ENCODE measurements around the gene KLK12. TPM values are rescaled to one million over a fixed set of nuclear protein-coding genes. Genes with fewer than 3 reads are reported as not detected.

KLK12 gene
- total RNA-seq, 1 donor = not detected

GRCh38 chr19:51009061-51009891, 25.5 kb downstream of the KLK12 start:
- H4K20me1 ChIP-seq (ENCODE audit: insufficient read depth, low read length) = no peaks in the 10 kb centered on the region
- H3K4me3 ChIP-seq (ENCODE audit: insufficient read depth, low read length) = no peak overlapping the region
- H2AFZ ChIP-seq (ENCODE audit: low read length) = no peak overlapping the region
- H3K4me1 ChIP-seq (ENCODE audit: insufficient read depth, low read length) = no peaks in the 10 kb centered on the region
- H3K9me3 ChIP-seq (ENCODE audit: low read depth, low read length) = no peaks in the 10 kb centered on the region
- TF ChIP-seq CTCF (IDR thresholded peaks at IDR 0.05; ENCODE audit: extremely low read depth, low read depth, low read length) = no peak
- H3K79me2 ChIP-seq (ENCODE audit: insufficient read depth, low read length) = no peaks in the 10 kb centered on the region
- H3K27ac ChIP-seq (ENCODE audit: low read depth, low read length) = no peak overlapping the region
- H3K36me3 ChIP-seq (ENCODE audit: insufficient read depth, low read length) = no peaks in the 10 kb centered on the region
- peak; percentile 53 for DNase-seq (ENCODE audit: insufficient read length, low spot score, missing footprints)
- no peaks in the 10 kb centered on the region for H3K27me3 ChIP-seq (ENCODE audit: insufficient read depth, low read length)
- no peak overlapping the region for H3K4me2 ChIP-seq (ENCODE audit: insufficient read depth, low read length)

- H3K79me2 ChIP-seq (ENCODE audit: insufficient read depth, low read length) = no peaks in the 10 kb centered on the region
- no peaks in the 10 kb centered on the region for H4K20me1 ChIP-seq (ENCODE audit: insufficient read depth, low read length)
- H3K36me3 ChIP-seq (ENCODE audit: insufficient read depth, low read length) = no peaks in the 10 kb centered on the region
- H3K27me3 ChIP-seq (ENCODE audit: insufficient read depth, low read length) = no peaks in the 10 kb centered on the region
- TF ChIP-seq CTCF (IDR thresholded peaks at IDR 0.05; ENCODE audit: extremely low read depth, low read depth, low read length) = no peak
- H3K9me3 ChIP-seq (ENCODE audit: low read depth, low read length) = no peaks in the 10 kb centered on the region
- H3K4me3 ChIP-seq (ENCODE audit: insufficient read depth, low read length) = no peak overlapping the region
- no peak overlapping the region for H3K27ac ChIP-seq (ENCODE audit: low read depth, low read length)
- H3K4me2 ChIP-seq (ENCODE audit: insufficient read depth, low read length) = no peak overlapping the region
- no peaks in the 10 kb centered on the region for H3K4me1 ChIP-seq (ENCODE audit: insufficient read depth, low read length)
- no peak overlapping the region for H2AFZ ChIP-seq (ENCODE audit: low read length)
- DNase-seq (ENCODE audit: insufficient read length, low spot score, missing footprints) = no peak
Observed at GRCh38 chr19:51007488-51007887, 27.3 kb downstream of the KLK12 start.

DNA sequence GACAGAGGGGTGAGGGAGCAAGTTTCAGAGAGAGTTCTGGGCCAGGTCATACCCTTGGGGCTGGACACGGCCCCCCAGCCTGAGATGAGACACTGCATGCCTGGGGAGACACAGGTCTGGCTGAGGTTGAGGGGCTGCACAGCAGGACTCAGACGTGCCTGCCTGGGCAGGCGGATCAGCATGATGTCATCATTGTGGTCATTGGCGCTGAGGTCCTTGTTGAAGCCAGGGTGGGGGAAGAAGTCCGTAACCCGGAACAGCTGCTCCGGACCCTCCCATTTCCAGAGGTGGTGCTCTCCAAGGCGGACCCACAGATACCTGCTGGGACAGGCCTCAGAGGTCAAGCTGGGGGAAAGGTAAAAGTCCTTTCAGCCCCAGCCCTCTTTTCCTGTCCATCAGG, 28.4 kb downstream of the KLK12 start:
- Histone ChIP-seq H3K79me2 (ENCODE audit: insufficient read depth, low read length) (no peaks in the 10 kb centered on the region), H3K4me3 (ENCODE audit: insufficient read depth, low read length) (no peak overlapping the region), H3K36me3 (ENCODE audit: insufficient read depth, low read length) (no peaks in the 10 kb centered on the region), H3K4me1 (ENCODE audit: insufficient read depth, low read length) (no peaks in the 10 kb centered on the region), H3K4me2 (ENCODE audit: insufficient read depth, low read length) (no peak overlapping the region), H4K20me1 (ENCODE audit: insufficient read depth, low read length) (no peaks in the 10 kb centered on the region), H3K27ac (ENCODE audit: low read depth, low read length) (no peak overlapping the region), H3K27me3 (ENCODE audit: insufficient read depth, low read length) (no peaks in the 10 kb centered on the region), H3K9me3 (ENCODE audit: low read depth, low read length) (no peaks in the 10 kb centered on the region), H2AFZ (ENCODE audit: low read length) (no peak overlapping the region)
- no peak for TF ChIP-seq CTCF (IDR thresholded peaks at IDR 0.05; ENCODE audit: extremely low read depth, low read depth, low read length)
- DNase-seq (ENCODE audit: insufficient read length, low spot score, missing footprints) = no peak

DNA sequence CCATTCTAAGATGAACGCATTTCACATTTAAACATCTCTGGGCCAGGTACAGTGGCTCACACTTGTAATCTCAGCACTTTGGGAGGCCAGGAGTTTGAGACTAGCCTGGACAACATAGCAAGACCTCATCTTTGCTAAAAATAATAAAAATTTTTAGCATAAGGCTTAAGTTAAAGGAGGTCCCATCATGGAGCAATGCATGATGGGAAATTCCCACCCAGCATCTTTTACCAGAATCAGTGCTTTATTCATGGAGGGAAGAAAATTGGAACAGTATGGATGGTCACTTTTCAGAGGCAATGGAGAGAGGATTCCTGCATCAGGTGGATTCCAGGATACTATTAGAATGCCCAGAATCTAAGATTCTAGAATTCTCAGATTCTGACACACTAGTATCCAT, 29.6 kb downstream of the KLK12 start:
- Histone ChIP-seq H3K27ac (ENCODE audit: low read depth, low read length) (no peak overlapping the region), H3K79me2 (ENCODE audit: insufficient read depth, low read length) (no peaks in the 10 kb centered on the region), H3K36me3 (ENCODE audit: insufficient read depth, low read length) (no peaks in the 10 kb centered on the region), H3K4me2 (ENCODE audit: insufficient read depth, low read length) (no peak overlapping the region), H2AFZ (ENCODE audit: low read length) (no peak overlapping the region), H3K4me3 (ENCODE audit: insufficient read depth, low read length) (no peak overlapping the region), H3K9me3 (ENCODE audit: low read depth, low read length) (no peaks in the 10 kb centered on the region), H3K27me3 (ENCODE audit: insufficient read depth, low read length) (no peaks in the 10 kb centered on the region), H4K20me1 (ENCODE audit: insufficient read depth, low read length) (no peaks in the 10 kb centered on the region), H3K4me1 (ENCODE audit: insufficient read depth, low read length) (no peaks in the 10 kb centered on the region)
- no peak for TF ChIP-seq CTCF (IDR thresholded peaks at IDR 0.05; ENCODE audit: extremely low read depth, low read depth, low read length)
- no peak for DNase-seq (ENCODE audit: insufficient read length, low spot score, missing footprints)

All from osteoblast (primary cell).